HepG2 (cell line): ENCODE results near the gene GSTM1. TPM values are rescaled to one million over a fixed set of nuclear protein-coding genes. Genes with fewer than 3 reads are reported as not detected.

Experiments used
- ATAC-seq: fragments of 200-7000 bp; cut with Tn5 transposase; 3 replicates; pipeline ENCODE4 v1.9.1; 2020; ENCODE audit warnings: mild to moderate bottlenecking, moderate library complexity
- BruUV-seq: library from RNA; stranded (reverse); fragments of 400-500 nt; replicated peaks from 2 replicates; lab custom pipeline; 2021; lab: Mats Ljungman, UMichigan
- CTCF ChIA-PET: fragments of 300-600 bp; formaldehyde crosslinking; extraction: SDS; loops from one replicate; lab custom pipeline; 2021; ENCODE audit warnings: low total read pairs, inconsistent platforms, low intra/inter-chr PET ratio; lab: Yijun Ruan, JAX
- POLR2A ChIA-PET: fragments of 350-600 bp; sonication (Branson Sonifier 250); formaldehyde crosslinking; loops from one replicate; lab custom pipeline; 2020; ENCODE audit warnings: antibody characterized with exemption, inconsistent platforms; lab: Yijun Ruan, JAX
- DNase-seq: peaks from one replicate; pipeline ENCODE4 v3.0.0-alpha.2; 2015; ENCODE audit warnings: low spot score
- FAIRE-seq: peaks from 3 replicates; lab custom pipeline; 2011; peaks lifted over from hg19 to GRCh38; lab: Jason Lieb, UNC
- H2AFZ ChIP-seq: one replicate; pipeline ENCODE4 v1.6.1; 2011; ENCODE audit warnings: low read length, inconsistent platforms
- H3K27ac ChIP-seq: fragments of 300-600 bp; 3 replicates; pipeline ENCODE4 v1.8.0; 2011; ENCODE audit warnings: mixed run types, mild to moderate bottlenecking, mixed read lengths, low read length, inconsistent platforms; ENCODE audit not compliant: insufficient read depth; ENCODE audit errors: extremely low read length
- H3K27me3 ChIP-seq, 2 experiments: fragments of 200-600 bp in 1 of 2; 2 replicates in 1 of 2; 3 replicates in 1 of 2; pipeline versions ENCODE4 v1.6.0 to v1.8.0; 2011; ENCODE audit warnings: low read length in 2 of 2, mild to moderate bottlenecking in 2 of 2, moderate library complexity in 2 of 2, inconsistent platforms in 1 of 2; ENCODE audit not compliant: insufficient read depth in 2 of 2, control insufficient read depth in 1 of 2
- H3K36me3 ChIP-seq, 2 experiments: fragments of 200-600 bp in 1 of 2; replicated peaks in 1 of 2; 2 replicates in 1 of 2; 3 replicates in 1 of 2; pipeline versions ENCODE4 v1.5.1 to v1.8.0; 2011; ENCODE audit warnings: low read length in 2 of 2, inconsistent platforms in 1 of 2; ENCODE audit not compliant: insufficient read depth in 2 of 2, control insufficient read depth in 1 of 2
- H3K4me1 ChIP-seq: 2 replicates; pipeline ENCODE4 v1.5.1; 2012; ENCODE audit warnings: low read length, inconsistent platforms; ENCODE audit not compliant: insufficient read depth
- H3K4me2 ChIP-seq: 2 replicates; pipeline ENCODE4 v1.6.0; 2011; ENCODE audit warnings: low read depth, low read length, inconsistent platforms
- H3K4me3 ChIP-seq, 3 experiments: fragments of 200-600 bp in 1 of 3; sonication (generic), shearing (Covaris generic) in 1 of 3; replicated peaks in 1 of 3; 2 replicates each; pipeline ENCODE4 v1.5.1; 2011 to 2016; ENCODE audit warnings: low read length in 3 of 3, inconsistent platforms in 2 of 3, low read depth in 2 of 3, mild to moderate bottlenecking in 2 of 3, control low read depth in 1 of 3, mixed read lengths in 1 of 3; ENCODE audit not compliant: insufficient read depth in 1 of 3
- H3K79me2 ChIP-seq: one replicate; pipeline ENCODE4 v1.6.1; 2011; ENCODE audit warnings: low read length, inconsistent platforms; ENCODE audit not compliant: insufficient read depth
- H3K9ac ChIP-seq: 2 replicates; pipeline ENCODE4 v1.6.0; 2011; ENCODE audit warnings: mild to moderate bottlenecking, low read depth, low read length, inconsistent platforms; ENCODE audit not compliant: insufficient read depth
- H3K9me3 ChIP-seq: 2 replicates; pipeline ENCODE4 v1.5.1; 2012; ENCODE audit warnings: mild to moderate bottlenecking, low read length
- H4K20me1 ChIP-seq: 2 replicates; pipeline ENCODE4 v1.6.0; 2011; ENCODE audit warnings: inconsistent platforms, mild to moderate bottlenecking, low read length, moderate library complexity; ENCODE audit not compliant: insufficient read depth
- KDM4B ChIP-seq: sonication (generic); formaldehyde crosslinking; IDR thresholded peaks from 2 replicates; pipeline ENCODE4 v1.4.0; 2020; ENCODE audit warnings: missing genetic modification reagents
- KLF12 ChIP-seq: sonication (generic); formaldehyde crosslinking; IDR thresholded peaks from 2 replicates; pipeline ENCODE4 v1.4.0; 2020; ENCODE audit warnings: missing genetic modification reagents, borderline replicate concordance
- LCORL ChIP-seq, 2 experiments: fragments of 450-650 bp in 1 of 2; sonication (generic) in 1 of 2; formaldehyde crosslinking in 1 of 2; IDR thresholded peaks; 2 replicates each; pipeline versions ENCODE4 v1.5.0 to v1.6.1; 2017 to 2020; ENCODE audit warnings: antibody characterized with exemption in 1 of 2, missing genetic modification reagents in 1 of 2
- MEF2D ChIP-seq: sonication (generic); formaldehyde crosslinking; IDR thresholded peaks from 2 replicates; pipeline ENCODE4 v1.5.1; 2020; ENCODE audit warnings: mild to moderate bottlenecking, missing genetic modification reagents
- MEIS2 ChIP-seq: sonication (generic); formaldehyde crosslinking; IDR thresholded peaks from 2 replicates; pipeline ENCODE4 v1.9.0; 2021; ENCODE audit warnings: mild to moderate bottlenecking, missing genetic modification reagents
- MZF1 ChIP-seq: sonication (generic); formaldehyde crosslinking; IDR thresholded peaks from 2 replicates; pipeline ENCODE4 v1.8.1; 2023; ENCODE audit warnings: mild to moderate bottlenecking, missing genetic modification reagents, borderline replicate concordance
- PHF20 ChIP-seq: sonication (generic); formaldehyde crosslinking; IDR thresholded peaks from 2 replicates; pipeline ENCODE4 v1.5.0; 2020; ENCODE audit warnings: mild to moderate bottlenecking, missing genetic modification reagents
- SNRNP70 ChIP-seq: fragments of 200-400 bp; formaldehyde crosslinking; IDR thresholded peaks from 2 replicates; pipeline ENCODE4 v1.6.1; 2017; ENCODE audit warnings: mild to moderate bottlenecking, low read depth, low read length, moderate library complexity
- TAF1 ChIP-seq: sonication (generic); formaldehyde crosslinking; IDR thresholded peaks from 2 replicates; pipeline ENCODE4 v1.4.0; 2020; ENCODE audit warnings: missing genetic modification reagents
- ZNF205 ChIP-seq: IDR thresholded peaks from 2 replicates; pipeline ENCODE4 v1.6.1; 2018; ENCODE audit warnings: missing biosample characterization, missing genetic modification reagents
- ZNF510 ChIP-seq: sonication (generic); formaldehyde crosslinking; IDR thresholded peaks from 2 replicates; pipeline ENCODE4 v1.4.0; 2020; ENCODE audit warnings: low read depth, mild to moderate bottlenecking, missing genetic modification reagents
- WGBS: methylation state at CpG from one replicate; pipeline ENCODE4 v1.1.6; 2017; ENCODE audit warnings: low lambda C conversion rate; 5-methylcytosine and 5-hydroxymethylcytosine counted together
- in situ Hi-C: cut with HindIII; loops from 2 replicates; pipeline ENCODE4 v1.10.0; 2017; ENCODE audit warnings: low pct_unique_long_range_greater_than_20kb; ENCODE audit not compliant: extremely low pct_ligation_motif_present
- intact Hi-C: fragments of 100-400 bp; cut with micrococcal nuclease; formaldehyde crosslinking; loops from one replicate; pipeline ENCODE4 v1.10.0; 2022; ENCODE audit not compliant: unreplicated experiment
- polyA plus RNA-seq, 8 experiments: library from polyadenylated mRNA; depleted of rRNA in 3 of 8; stranded (reverse) in 7 of 8; unstranded in 1 of 8; fragments of >200 nt; fragmentation: Illumina TruSeq in 4 of 8; extraction: Trizol in 4 of 8; gene quantifications; 2 replicates each; pipeline versions ENCODE4 v1.2.1 to v1.2.3, GENCODE V29; 2011 to 2016; ENCODE audit warnings: low read depth in 4 of 8, missing spikeins in 1 of 8, mixed read lengths in 1 of 8; ENCODE audit not compliant: insufficient read depth in 1 of 8
- total RNA-seq, 5 experiments: library from RNA; depleted of rRNA; stranded (reverse); fragments of >200 nt; fragmentation: Illumina TruSeq; extraction: Trizol; gene quantifications; 2 replicates each; pipeline ENCODE4 v1.2.3, GENCODE V29; 2016; ENCODE audit warnings: low read depth in 1 of 5
- TF ChIP-seq, protein P1 (sequence below): sonication (generic); formaldehyde crosslinking; IDR thresholded peaks from 2 replicates; pipeline ENCODE4 v1.5.0; 2020; ENCODE audit warnings: mild to moderate bottlenecking, missing genetic modification reagents
- TF ChIP-seq, protein P2 (sequence below): IDR thresholded peaks from 2 replicates; pipeline ENCODE4 v1.4.0; 2020; ENCODE audit warnings: mild to moderate bottlenecking, missing genetic modification reagents

Gene GSTM1
- total and polyA plus RNA-seq, 2 of the 13 experiments (the other 11 are each of a cell fraction or from before 2014, with no cell fraction given) = 0.42 TPM; not detected in 1

DNA sequence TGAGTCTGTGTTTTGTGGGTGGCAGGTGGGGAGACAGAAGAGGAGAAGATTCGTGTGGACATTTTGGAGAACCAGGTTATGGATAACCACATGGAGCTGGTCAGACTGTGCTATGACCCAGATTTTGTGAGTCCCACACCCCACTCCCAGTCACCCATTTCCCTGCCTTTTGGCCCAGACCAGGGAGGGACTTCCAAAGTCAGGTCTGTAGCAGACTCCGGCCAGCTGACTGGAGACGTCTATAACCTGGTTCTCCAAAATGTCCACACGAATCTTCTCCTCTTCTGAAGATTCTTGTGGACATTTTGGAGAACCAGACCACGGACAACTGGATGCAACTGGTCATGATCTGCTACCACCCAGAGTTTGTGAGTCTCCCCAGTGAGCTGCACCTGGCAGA lies 26.0 kb downstream of the GSTM1 start:
- BruUV-seq = no TSS peak
- Histone ChIP-seq H2AFZ (no peak overlapping the region), H3K27me3 (peaks cover 3 to 35% of the 10 kb centered on the region in 2 experiments; a peak in 3 of 5 replicates), H3K27ac (no peak overlapping the region), H3K36me3 (no peaks in the 10 kb centered on the region), H3K9ac (no peak overlapping the region), H4K20me1 (no peaks in the 10 kb centered on the region), H3K4me3 (no peak overlapping the region), H3K4me2 (no peak overlapping the region), H3K9me3 (no peaks in the 10 kb centered on the region), H3K79me2 (no peaks in the 10 kb centered on the region), H3K4me1 (no peaks in the 10 kb centered on the region)
- ChIA-PET POLR2A (no interaction called here), CTCF (no interaction called here)
- 40% methylated on average over 2 of the region's 5 CpGs for WGBS
- FAIRE-seq (no peak), DNase-seq (no peak), ATAC-seq (no peak)
- in situ Hi-C loops (loop anchor here (10.0 kb wide), 2 partner anchors 49 to 169 kb away; partner anchors contain the start of genes GNAI3 and GSTM2), intact Hi-C loops (loop anchor here (10.0 kb wide), 1 partner anchor 271 kb away; the partner anchor contains the start of gene AHCYL1)
- TF ChIP-seq MEF2D = no peak
- TF ChIP-seq MEIS2 (CRISPR knock-in tag) = no peak
- no peak for TF ChIP-seq SNRNP70
- no peak for TF ChIP-seq ZNF510 (CRISPR knock-in tag)
- TF ChIP-seq KLF12 (CRISPR knock-in tag) = no peak
- TF ChIP-seq TAF1 (CRISPR knock-in tag) = no peak
- no peak for TF ChIP-seq LCORL (IDR thresholded peaks at IDR 0.05)
- no peak for TF ChIP-seq LCORL (CRISPR knock-in tag; IDR thresholded peaks at IDR 0.05)
- TF ChIP-seq KDM4B (CRISPR knock-in tag) = no peak
- no peak for TF ChIP-seq ZNF205
- TF ChIP-seq, protein P1, sequence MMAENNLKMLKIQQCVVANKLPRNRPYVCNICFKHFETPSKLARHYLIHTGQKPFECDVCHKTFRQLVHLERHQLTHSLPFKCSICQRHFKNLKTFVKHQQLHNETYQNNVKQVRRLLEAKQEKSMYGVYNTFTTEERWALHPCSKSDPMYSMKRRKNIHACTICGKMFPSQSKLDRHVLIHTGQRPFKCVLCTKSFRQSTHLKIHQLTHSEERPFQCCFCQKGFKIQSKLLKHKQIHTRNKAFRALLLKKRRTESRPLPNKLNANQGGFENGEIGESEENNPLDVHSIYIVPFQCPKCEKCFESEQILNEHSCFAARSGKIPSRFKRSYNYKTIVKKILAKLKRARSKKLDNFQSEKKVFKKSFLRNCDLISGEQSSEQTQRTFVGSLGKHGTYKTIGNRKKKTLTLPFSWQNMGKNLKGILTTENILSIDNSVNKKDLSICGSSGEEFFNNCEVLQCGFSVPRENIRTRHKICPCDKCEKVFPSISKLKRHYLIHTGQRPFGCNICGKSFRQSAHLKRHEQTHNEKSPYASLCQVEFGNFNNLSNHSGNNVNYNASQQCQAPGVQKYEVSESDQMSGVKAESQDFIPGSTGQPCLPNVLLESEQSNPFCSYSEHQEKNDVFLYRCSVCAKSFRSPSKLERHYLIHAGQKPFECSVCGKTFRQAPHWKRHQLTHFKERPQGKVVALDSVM (CRISPR knock-in tag) = no peak
- TF ChIP-seq MZF1 (CRISPR knock-in tag) = no peak
- no peak for TF ChIP-seq PHF20 (CRISPR knock-in tag)
- TF ChIP-seq, protein P2, sequence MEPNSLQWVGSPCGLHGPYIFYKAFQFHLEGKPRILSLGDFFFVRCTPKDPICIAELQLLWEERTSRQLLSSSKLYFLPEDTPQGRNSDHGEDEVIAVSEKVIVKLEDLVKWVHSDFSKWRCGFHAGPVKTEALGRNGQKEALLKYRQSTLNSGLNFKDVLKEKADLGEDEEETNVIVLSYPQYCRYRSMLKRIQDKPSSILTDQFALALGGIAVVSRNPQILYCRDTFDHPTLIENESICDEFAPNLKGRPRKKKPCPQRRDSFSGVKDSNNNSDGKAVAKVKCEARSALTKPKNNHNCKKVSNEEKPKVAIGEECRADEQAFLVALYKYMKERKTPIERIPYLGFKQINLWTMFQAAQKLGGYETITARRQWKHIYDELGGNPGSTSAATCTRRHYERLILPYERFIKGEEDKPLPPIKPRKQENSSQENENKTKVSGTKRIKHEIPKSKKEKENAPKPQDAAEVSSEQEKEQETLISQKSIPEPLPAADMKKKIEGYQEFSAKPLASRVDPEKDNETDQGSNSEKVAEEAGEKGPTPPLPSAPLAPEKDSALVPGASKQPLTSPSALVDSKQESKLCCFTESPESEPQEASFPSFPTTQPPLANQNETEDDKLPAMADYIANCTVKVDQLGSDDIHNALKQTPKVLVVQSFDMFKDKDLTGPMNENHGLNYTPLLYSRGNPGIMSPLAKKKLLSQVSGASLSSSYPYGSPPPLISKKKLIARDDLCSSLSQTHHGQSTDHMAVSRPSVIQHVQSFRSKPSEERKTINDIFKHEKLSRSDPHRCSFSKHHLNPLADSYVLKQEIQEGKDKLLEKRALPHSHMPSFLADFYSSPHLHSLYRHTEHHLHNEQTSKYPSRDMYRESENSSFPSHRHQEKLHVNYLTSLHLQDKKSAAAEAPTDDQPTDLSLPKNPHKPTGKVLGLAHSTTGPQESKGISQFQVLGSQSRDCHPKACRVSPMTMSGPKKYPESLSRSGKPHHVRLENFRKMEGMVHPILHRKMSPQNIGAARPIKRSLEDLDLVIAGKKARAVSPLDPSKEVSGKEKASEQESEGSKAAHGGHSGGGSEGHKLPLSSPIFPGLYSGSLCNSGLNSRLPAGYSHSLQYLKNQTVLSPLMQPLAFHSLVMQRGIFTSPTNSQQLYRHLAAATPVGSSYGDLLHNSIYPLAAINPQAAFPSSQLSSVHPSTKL = no peak
